ENCODE data around the gene TLR8.

- TF ChIP-seq EZH2 (optimal IDR thresholded peaks at IDR 0.05; ENCODE audit: low read depth, low read length) (no peak), CTCF (IDR thresholded peaks at IDR 0.05; ENCODE audit: low read length) (no peak), EZH2phosphoT487 (IDR thresholded peaks at IDR 0.05; ENCODE audit: low read length) (no peak)
Measured at GRCh38 chrX:12946406-12946805, 40.0 kb downstream of the TLR8 start.
